Measurements from ENCODE around the gene NCBP3. TPM values are rescaled to one million over a fixed set of nuclear protein-coding genes. Genes with fewer than 3 reads are reported as not detected.

NCBP3 gene
- total and polyA plus RNA-seq, 2 of the 8 experiments (the other 6 are each of a cell fraction or from before 2014, with no cell fraction given): 19.6 to 46.1 TPM

GRCh38 chr17:3794557-3795389 lies 51.3 kb downstream of the NCBP3 start:
- Histone ChIP-seq H3K14ac (ENCODE audit: insufficient read length) (no peak overlapping the region), H3K27me3 (replicated peaks in 1 of 4; ENCODE audit: control insufficient read depth in 3 of 4, extremely low read depth in 1 of 4, insufficient read depth in 3 of 4, low read length in 3 of 4) (no peaks in the 10 kb centered on the region), H3K27ac (ENCODE audit: low read depth, low read length) (no peak overlapping the region), H3K56ac (replicated peaks; ENCODE audit: insufficient read length, low read depth, low read length) (no peak overlapping the region), H3K9ac (replicated peaks in 1 of 4; ENCODE audit: extremely low read depth in 1 of 4, low read depth in 3 of 4, low read length in 3 of 4) (no peak overlapping the region), H2AFZ (ENCODE audit: low read length) (no peak overlapping the region), H3K4ac (replicated peaks; ENCODE audit: insufficient read length, low read depth, low read length) (no peak overlapping the region), H2BK15ac (ENCODE audit: low read length) (no peak overlapping the region), H2BK12ac (ENCODE audit: low read depth, low read length) (no peak overlapping the region), H3K18ac (ENCODE audit: extremely low read depth, low read length) (no peak overlapping the region), H3K4me3 (ENCODE audit: extremely low read depth in 1 of 4, insufficient read depth in 2 of 4, low read depth in 3 of 4, low read length in 4 of 4) (no peak overlapping the region), H3K4me1 (replicated peaks in 1 of 4; ENCODE audit: control insufficient read depth in 3 of 4, insufficient read depth in 4 of 4, low read length in 3 of 4) (no peaks in the 10 kb centered on the region), H4K8ac (ENCODE audit: extremely low read depth, insufficient read depth, low read length) (no peak overlapping the region; the same call in 1 of the 2 replicates), H2BK120ac (replicated peaks; ENCODE audit: low read depth, low read length) (no peak overlapping the region), H3K79me2 (ENCODE audit: control insufficient read depth in 1 of 2, insufficient read depth in 2 of 2, low read length in 2 of 2) (no peaks in the 10 kb centered on the region), H4K91ac (replicated peaks; ENCODE audit: insufficient read length, low read length) (no peak overlapping the region), H3K4me2 (ENCODE audit: insufficient read depth in 1 of 2, low read depth in 2 of 2, low read length in 2 of 2) (no peak overlapping the region), H3K23ac (ENCODE audit: insufficient read length) (no peak overlapping the region), H4K5ac (ENCODE audit: insufficient read length, low read depth, low read length) (no peak overlapping the region), H2AK5ac (ENCODE audit: low read depth, low read length) (no peak overlapping the region), H3K23me2 (ENCODE audit: low read depth, low read length) (no peaks in the 10 kb centered on the region), H3K9me3 (ENCODE audit: insufficient read depth in 2 of 2, low read depth in 1 of 2, low read length in 1 of 2) (no peaks in the 10 kb centered on the region), H2BK20ac (ENCODE audit: low read length) (no peak overlapping the region), H3K36me3 (ENCODE audit: control insufficient read depth in 2 of 4, insufficient read depth in 4 of 4, low read length in 3 of 4) (no peaks in the 10 kb centered on the region), H2BK5ac (ENCODE audit: low read depth, low read length) (no peak overlapping the region), H3K79me1 (ENCODE audit: low read depth, low read length) (no peaks in the 10 kb centered on the region), H4K20me1 (replicated peaks in 1 of 2; ENCODE audit: control insufficient read depth in 1 of 2, insufficient read depth in 2 of 2, low read length in 2 of 2) (peaks cover 2 to 5% of the 10 kb centered on the region in 2 experiments)
- FAIRE-seq (no peak), DNase-seq (ENCODE audit: low read depth in 1 of 2, low spot score in 2 of 2) (no peak)
- ChIA-PET CTCF (ENCODE audit: partially characterized antibody) (interaction anchor here (0.6 to 3.8 kb wide), 3 partner anchors 8 to 743 kb away, joined by 3 to 32 read pairs (median 3); no protein-coding TSS in a partner anchor), POLR2A (ENCODE audit: partially characterized antibody) (no interaction called here)
- no peak for TF ChIP-seq KDM4A (IDR thresholded peaks at IDR 0.05; ENCODE audit: low read depth, low read length, severe bottlenecking)
- WGBS, 2 experiments (ENCODE audit: extremely low coverage in 1 of 2, insufficient coverage in 1 of 2, insufficient read length in 1 of 2, insufficient replicate concordance in 2 of 2, low coverage in 1 of 2, low lambda C conversion rate in 2 of 2, missing lambda C conversion rate in 1 of 2): 77% methylated on average over 26 of the region's 26 CpGs; no CpG with 5 or more reads in 1 of the 2 experiments
